NCI-H1417 treated with DMSO at 0.1 percent for 48 hours (cell line): ENCODE results near the gene STIM1.
"Not testable (repeated sequence)": the region's sequence is repeated elsewhere in the genome, so short reads cannot be mapped to it uniquely, and the experiment has no call there.

Experiments
- DNase-seq: peaks from one replicate; lab custom pipeline; 2025; lab: John Stamatoyannopoulos, UW

Gene STIM1

GRCh38 chr11:3885855-3886254 lies 30.4 kb downstream of the STIM1 start:
- DNase-seq: no peak

DNA sequence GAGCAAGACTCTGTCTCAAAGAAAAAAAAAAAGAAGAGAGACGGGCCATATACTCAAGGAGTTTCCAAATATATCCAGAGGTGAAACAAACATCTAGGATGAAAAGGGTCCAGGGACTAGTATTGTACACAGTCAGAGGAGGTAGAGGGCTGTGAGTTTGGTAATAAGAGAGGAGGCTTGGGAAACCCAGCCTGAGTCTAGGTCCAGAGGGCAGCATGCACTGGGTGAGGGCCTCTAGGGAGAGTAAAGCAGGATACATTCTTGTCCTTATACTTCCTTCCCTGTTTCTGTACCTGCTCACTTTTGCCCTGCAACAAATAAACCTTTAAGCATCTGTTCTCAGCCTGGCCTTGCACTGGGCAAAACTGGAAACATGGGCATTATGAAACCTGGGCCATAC lies 31.5 kb downstream of the STIM1 start:
- DNase-seq: no peak

GRCh38 chr11:3888876-3889275 lies 33.4 kb downstream of the STIM1 start:
- DNase-seq: no peak

DNA sequence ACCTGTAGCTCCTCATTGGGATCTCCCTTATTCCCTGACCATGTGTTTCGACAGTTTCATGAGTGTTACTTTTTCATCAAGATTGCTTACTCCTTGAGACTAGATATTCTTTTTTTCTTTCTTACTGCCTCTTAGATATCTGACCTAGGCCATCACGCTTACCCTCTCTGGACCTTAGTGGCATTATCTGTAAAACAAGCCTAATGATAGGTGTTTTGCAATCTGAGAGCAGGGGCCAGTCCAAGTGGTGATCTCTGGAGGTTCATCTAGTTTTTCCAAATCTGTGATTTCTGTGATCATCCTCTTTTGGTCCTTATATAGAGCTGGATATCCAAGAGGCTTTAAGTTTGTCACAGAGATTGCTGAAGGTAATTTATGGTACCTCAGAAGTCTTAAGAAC lies 34.5 kb downstream of the STIM1 start:
- no peak for DNase-seq

DNA sequence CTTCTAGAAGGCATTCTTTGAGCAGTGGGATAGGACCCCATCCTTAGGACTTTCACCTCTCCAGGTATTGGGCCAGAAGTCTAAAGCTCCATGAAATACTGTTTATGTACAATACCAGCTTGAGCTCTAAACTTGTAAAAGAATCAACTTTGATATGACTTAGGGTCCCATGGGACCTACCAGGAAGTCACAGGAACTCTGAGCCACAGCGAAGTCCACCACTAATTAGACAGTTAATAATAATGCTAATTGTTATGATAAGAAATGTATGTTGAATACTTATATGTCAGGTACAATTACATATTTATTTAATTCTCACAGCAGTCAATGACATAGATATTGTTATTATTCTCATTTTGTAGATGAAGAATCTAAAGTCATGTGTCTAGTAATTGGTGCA lies 35.3 kb downstream of the STIM1 start:
- no peak for DNase-seq

DNA sequence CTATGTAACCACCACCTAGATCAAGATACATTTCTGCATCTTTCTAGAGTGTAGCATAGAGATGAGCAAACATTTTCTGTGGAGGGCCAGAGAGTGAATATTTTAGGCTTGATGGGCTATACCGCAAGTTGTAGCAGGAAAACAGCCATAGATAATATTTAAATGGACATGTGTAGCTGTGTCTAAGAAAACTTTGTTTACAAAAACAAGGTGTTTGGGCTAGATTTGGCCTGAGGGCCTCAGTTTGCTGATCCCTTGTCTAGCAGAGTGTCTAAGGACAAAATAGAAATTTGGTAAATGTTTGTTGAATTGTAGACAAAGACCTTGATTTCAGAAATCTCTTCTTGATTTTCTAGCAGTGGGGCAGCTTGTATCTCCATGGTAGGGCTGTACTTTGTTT lies 36.3 kb downstream of the STIM1 start:
- no peak for DNase-seq

GRCh38 chr11:3892156-3892555 lies 36.7 kb downstream of the STIM1 start:
- DNase-seq: no peak

- no peak for DNase-seq
Observed at GRCh38 chr11:3893311-3893710, 37.8 kb downstream of the STIM1 start.

DNA sequence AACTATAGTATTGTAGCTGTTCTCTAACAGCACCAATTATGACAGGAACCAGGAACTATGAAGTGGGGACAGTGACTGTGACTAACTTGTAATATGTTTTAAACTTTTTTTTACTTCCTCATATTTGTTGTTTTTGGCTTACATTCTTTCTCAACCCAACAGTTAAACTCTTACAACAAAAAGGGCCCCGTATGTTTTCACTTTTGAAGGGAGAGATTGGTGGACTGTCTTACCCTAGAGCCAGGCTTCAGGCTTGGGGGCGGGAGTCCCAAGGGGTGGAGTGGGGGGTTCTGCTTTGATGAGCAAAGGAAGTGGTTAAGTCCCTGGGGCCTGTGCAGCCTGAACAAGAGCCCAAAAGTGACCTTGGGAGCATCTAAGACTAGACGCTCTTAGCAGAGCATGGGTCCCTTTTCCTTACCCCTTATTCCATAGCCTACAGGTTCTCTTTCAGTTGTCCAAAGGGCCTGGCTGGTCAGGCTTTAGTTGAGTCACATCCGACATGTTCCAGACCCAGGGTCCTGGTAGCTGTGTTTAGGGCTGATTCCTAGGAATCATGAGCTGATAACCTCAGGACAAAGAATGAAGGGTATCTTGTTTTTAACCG lies 38.8 kb downstream of the STIM1 start:
- DNase-seq: no peak

- DNase-seq: no peak
Observed at GRCh38 chr11:3896644-3897043, 41.2 kb downstream of the STIM1 start.

DNA sequence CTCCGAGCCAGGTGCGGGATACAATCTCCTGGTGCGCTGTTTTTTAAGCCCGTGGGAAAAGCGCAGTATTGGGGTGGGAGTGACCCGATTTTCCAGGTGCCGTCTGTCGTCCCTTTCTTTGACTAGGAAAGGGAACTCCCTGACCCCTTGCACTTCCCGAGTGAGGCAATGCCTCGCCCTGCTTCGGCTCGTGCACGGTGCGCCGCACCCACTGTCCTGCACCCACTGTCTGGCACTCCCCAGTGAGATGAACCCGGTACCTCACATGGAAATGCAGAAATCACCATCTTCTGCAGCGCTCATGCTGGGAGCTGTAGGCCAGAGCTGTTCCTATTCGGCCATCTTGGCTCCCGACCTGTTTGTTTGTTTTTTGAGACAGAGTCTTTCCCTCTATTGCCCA lies 44.8 kb downstream of the STIM1 start:
- DNase-seq: not testable (repeated sequence)

DNA sequence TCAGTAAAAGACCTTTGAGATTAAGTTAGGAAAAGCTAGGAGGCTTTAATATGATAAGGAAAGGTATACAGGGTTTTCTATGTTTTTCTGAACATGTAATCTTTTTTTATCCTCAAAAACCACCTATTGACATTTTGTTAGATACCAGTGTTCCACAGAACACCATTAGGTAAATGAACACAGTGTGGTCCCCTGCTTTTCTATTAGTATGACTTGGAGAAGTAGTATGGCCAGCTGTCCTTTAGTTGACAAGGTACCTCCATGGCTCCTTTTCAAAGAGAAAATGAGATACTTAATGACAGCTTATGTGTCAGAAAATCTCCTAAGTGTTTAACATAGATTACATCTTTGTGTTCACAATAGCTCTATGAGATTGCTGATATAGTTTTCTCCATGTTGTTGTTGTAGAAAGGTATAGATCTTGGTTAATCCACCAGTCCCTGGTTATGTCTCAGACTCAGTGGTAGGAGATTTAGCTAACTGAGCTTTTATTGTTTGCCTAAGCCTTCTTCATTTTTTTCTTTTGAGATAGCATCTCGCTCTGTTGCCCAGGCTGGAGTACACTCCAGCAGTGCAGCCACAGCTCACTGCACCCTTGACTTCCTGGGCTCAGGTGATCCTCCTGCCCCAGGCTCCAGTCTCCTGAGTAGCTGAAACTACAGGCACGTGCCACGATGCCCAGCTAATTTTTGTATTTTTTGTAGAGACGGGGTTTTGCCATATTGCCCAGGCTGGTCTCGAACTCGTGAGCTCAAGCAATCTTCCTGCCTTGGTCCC lies 46.0 kb downstream of the STIM1 start:
- DNase-seq: no peak

DNA sequence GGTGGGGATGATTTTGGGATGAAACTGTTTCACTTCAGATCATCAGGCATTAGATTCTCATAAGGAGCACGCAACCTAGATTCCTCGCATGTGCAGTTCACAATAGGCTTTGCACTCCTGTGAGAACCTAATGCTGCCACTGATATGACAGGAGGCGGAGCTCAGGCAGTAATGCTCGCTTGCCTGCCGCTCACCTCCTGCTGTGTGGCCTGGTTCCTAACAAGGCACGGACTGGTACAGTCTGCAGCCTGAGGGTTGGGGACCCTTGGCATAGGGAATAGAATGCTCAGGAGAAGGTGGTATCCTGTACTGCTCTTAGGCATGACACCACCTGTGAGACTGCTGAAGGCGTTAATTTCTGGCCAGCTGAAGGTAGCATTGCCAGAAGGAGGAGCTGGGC lies 47.0 kb downstream of the STIM1 start:
- DNase-seq: no peak

DNA sequence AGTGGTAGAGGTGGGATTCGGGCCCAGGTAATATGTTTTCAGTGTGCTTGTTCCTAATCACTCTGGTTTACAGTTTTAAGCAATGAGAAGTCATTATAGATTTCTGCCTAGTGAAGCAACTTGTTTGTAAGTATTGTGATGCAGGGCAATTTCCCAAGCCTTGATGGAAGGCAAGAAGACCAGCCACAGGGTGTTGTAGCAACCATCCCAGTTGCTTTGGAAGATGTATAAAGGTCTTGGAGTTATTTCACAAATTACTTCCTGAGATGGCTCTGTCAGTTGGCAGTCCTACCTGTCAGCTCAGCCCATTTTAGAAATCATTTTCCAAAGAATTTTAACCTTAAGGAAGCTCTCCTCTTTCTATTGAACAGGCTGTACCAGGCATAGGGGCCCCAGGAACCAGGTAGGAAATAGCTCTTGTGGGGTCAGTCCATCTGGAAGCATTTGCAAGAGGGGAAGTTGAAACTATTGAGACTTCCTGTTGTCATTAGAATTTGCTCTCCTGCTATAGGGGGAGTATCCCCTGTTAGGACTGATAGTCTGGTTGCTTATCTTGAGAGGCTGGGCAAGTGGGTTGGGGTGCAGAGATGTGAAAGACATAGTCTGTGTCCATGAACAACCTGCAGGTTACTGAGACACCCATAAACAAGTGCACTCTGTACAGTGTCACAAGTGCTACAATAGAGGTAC lies 47.9 kb downstream of the STIM1 start:
- no peak for DNase-seq

GRCh38 chr11:3904228-3904627 lies 48.8 kb downstream of the STIM1 start:
- no peak for DNase-seq

- no peak for DNase-seq
Observed at GRCh38 chr11:3905080-3905953, 49.9 kb downstream of the STIM1 start.

DNA sequence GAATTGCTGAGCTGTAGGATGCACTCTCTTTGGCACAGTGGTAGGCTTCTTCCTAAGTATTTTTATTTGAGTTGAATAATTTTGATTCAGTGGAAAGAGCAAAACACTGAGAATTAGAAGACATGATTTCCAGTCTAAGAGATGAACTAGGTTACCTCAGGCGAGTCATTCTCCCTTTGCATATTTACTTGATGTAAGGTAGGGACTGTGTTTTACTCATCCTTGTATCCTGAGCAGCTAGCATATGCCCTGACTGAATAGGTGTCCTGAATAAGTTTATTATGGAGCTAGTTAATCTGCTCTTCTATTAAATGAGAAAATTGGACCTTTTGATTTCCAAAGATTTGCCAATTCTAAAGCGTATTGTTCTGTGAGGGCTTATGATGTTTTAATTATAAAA lies 50.7 kb downstream of the STIM1 start:
- no peak for DNase-seq

DNA sequence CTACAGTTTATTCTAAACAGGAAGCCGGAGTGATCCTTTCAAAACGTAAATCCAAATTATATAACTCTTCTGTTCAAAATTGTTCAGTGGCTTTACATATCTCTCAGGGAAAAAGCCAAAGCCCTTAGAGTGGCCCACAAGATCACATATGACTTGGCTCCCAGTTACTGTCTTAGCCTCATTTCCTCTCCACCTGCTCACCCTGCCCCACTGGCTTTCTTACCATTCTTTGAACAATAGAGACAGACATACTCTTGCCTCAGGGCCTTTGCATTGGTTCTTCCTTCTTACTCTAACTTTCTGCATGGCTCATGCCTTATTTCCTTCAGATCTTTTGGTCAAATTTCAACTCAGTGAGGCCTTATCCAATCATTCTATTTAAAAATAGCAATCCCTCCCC lies 52.1 kb downstream of the STIM1 start:
- no peak for DNase-seq

DNA sequence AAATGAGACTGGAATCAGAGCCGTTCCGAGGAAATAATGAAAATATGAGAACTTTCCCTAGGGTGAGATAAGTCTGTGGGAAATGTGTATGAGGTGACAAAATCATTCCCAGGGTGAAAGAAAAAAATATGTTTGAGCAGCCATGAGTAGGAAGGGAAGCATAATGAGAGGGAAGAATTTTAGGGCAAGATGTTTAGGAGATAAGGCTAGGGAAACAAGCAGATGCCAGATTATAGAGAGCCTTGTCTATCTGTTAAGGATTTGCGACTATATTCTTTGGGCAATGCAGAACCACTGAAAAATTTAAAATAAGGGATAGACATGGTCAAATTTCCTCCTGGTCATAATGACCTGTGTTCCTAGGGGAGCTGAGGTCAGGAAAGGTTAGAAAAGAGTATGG lies 54.4 kb downstream of the STIM1 start:
- no peak for DNase-seq

GRCh38 chr11:3911908-3912505 lies 56.5 kb downstream of the STIM1 start:
- no peak for DNase-seq

GRCh38 chr11:3913921-3914320 lies 58.5 kb downstream of the STIM1 start:
- no peak for DNase-seq

GRCh38 chr11:3914805-3915204 lies 59.3 kb downstream of the STIM1 start:
- no peak for DNase-seq
